Kidney (tissue), 14 donors: Measurements from ENCODE around the gene POU2F1. TPM values are rescaled to one million over a fixed set of nuclear protein-coding genes. Genes with fewer than 3 reads are reported as not detected.

Source experiments
- DNase-seq, 5 donors: peaks; one replicate each; pipeline ENCODE4 v3.0.0-alpha.2; 2013 to 2020
- FAIRE-seq: peaks from 2 replicates; lab custom pipeline; 2012; peaks lifted over from hg19 to GRCh38; lab: Jason Lieb, UNC
- H3K27ac ChIP-seq, 2 donors: one replicate each; pipeline ENCODE4 v1.7.0; 2013; ENCODE audit warnings: low read depth in 2 of 2, low read length in 2 of 2, inconsistent platforms in 1 of 2
- H3K27me3 ChIP-seq: one replicate; pipeline ENCODE4 v1.7.1; 2013; ENCODE audit warnings: low read length, inconsistent platforms; ENCODE audit not compliant: control insufficient read depth, insufficient read depth
- H3K36me3 ChIP-seq, 3 donors: one replicate each; pipeline versions ENCODE4 v1.7.0 to v1.7.1; 2013; ENCODE audit warnings: low read length in 3 of 3, control low read depth in 1 of 3, inconsistent platforms in 1 of 3; ENCODE audit not compliant: insufficient read depth in 3 of 3, control insufficient read depth in 2 of 3
- H3K4me1 ChIP-seq, 3 donors: one replicate each; pipeline versions ENCODE4 v1.7.0 to v1.7.1; 2013; ENCODE audit warnings: low read length in 3 of 3, inconsistent platforms in 1 of 3, low read depth in 1 of 3; ENCODE audit not compliant: control insufficient read depth in 2 of 3, insufficient read depth in 2 of 3
- H3K4me3 ChIP-seq, 3 donors: one replicate each; pipeline versions ENCODE4 v1.7.0 to v1.8.1; 2013; ENCODE audit warnings: low read length in 3 of 3, control low read depth in 1 of 3, inconsistent platforms in 1 of 3
- H3K9ac ChIP-seq, 3 donors: one replicate each; pipeline versions ENCODE4 v1.7.0 to v1.7.1; 2013; ENCODE audit warnings: low read length in 3 of 3, control low read depth in 1 of 3, inconsistent platforms in 1 of 3
- H3K9me3 ChIP-seq, 3 donors: one replicate each; pipeline versions ENCODE4 v1.7.0 to v1.7.1; 2013; ENCODE audit warnings: low read length in 3 of 3, control low read depth in 1 of 3, inconsistent platforms in 1 of 3; ENCODE audit not compliant: control insufficient read depth in 2 of 3, insufficient read depth in 1 of 3
- intact Hi-C: fragments of 100-400 bp; cut with DNase I; formaldehyde crosslinking; loops from one replicate; pipeline ENCODE4 v1.11.1; 2022
- polyA plus RNA-seq: library from polyadenylated mRNA; stranded (reverse); fragments of 350-450 nt; fragmentation: Illumina TruSeq; extraction: RNeasy Lipid Tissue Mini Kit (QIAGEN cat#74804); gene quantifications from one replicate; pipeline ENCODE4 v1.2.3, GENCODE V29; 2014; ENCODE audit warnings: low read depth, low replicate concordance; ENCODE audit not compliant: insufficient read depth
- total RNA-seq: library from RNA; stranded (reverse); fragmentation: NEBNext Ultra II Directional; extraction: Animal tissue kit (Norgen Biotek cat#: 25700); gene quantifications from one replicate; pipeline ENCODE4 v1.2.1, GENCODE V29; 2021
- TF ChIP-seq, protein P1 (sequence below): IDR thresholded peaks from 3 replicates; pipeline ENCODE4 v1.5.1; 2012; ENCODE audit warnings: mild to moderate bottlenecking, moderate library complexity, borderline replicate concordance; ENCODE audit not compliant: insufficient read depth; ENCODE audit errors: extremely low read depth
- donor health status: control.
- donor health status: control.
- donor health status: control.
- donor health status: control.
- donor health status: control.
- donor health status: DM: yes; HTN: yes; CAD: no.
- donor health status: Normal renal cell carcinoma (clear cell type).

Gene POU2F1
- total and polyA plus RNA-seq, 2 donors from 2014 or later = 1.9 to 25.2 TPM

DNA sequence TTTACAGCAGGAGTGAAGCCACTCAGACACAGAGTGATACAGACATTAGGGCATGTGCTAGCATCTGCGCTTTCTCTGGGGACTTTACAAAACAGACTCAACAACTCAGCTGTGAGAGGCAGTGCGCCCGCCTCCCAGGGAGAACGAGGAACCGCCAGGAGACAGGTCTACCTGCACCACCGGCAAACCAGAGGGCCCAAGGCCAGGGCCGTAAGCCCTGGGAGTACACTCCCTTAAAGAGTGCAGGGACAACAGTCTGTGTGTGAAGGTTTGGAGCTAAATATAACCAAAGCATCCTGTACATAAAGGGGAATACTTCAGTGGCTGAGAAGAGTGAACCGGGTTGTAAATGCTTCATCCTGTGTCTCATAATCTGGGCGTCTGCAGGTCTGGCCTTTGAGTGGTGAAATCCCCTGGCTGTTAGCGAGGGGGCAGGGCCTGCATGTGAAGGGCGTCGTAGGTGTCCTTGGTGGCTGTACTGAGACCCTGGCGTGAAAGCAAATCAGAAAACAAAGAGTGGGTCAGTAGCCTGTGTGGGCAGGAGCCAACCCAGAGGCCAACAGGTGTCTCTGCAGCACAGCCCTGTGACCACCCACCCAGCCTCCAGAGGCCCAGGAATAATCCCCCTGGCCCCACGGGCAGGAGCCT, 210.7 kb downstream of the POU2F1 start:
- TF ChIP-seq, protein P1, sequence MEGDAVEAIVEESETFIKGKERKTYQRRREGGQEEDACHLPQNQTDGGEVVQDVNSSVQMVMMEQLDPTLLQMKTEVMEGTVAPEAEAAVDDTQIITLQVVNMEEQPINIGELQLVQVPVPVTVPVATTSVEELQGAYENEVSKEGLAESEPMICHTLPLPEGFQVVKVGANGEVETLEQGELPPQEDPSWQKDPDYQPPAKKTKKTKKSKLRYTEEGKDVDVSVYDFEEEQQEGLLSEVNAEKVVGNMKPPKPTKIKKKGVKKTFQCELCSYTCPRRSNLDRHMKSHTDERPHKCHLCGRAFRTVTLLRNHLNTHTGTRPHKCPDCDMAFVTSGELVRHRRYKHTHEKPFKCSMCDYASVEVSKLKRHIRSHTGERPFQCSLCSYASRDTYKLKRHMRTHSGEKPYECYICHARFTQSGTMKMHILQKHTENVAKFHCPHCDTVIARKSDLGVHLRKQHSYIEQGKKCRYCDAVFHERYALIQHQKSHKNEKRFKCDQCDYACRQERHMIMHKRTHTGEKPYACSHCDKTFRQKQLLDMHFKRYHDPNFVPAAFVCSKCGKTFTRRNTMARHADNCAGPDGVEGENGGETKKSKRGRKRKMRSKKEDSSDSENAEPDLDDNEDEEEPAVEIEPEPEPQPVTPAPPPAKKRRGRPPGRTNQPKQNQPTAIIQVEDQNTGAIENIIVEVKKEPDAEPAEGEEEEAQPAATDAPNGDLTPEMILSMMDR = no peak
- FAIRE-seq = no peak

DNA sequence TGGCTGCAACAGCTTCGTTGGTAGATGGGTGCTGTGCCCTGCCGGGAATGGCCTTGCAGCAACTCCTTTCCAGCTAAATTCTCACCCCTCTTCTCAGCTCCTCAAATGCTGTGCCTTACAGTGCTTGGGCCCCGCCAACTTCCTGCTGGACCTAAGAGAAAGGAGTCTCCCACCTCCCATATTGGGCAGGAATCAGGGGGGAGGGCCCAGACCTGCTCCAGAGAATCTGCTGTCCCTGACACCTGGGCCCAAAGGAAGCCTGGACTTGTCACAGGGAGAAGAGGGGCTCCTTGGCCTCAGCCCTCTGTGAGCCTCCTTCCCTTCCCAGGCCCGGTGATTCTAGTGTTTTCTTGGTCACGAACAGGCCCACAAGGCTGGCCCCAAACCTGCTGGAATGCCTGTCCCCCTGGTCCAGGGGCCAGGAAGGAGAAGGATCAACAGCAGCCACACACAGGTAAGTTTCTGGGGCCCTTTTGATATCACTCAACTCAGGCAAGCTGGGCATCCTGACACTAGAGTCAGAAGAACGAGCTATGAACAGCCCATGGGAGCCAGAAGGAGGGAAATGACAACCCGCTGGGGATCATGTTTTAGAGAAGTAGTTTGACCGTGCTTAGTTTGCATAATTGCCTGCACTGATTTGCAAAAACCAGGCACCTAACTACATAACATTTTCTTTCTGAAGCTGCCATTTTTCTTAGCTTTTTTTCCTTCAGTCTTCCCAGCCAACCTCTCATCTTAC, 211.4 kb downstream of the POU2F1 start:
- Histone ChIP-seq H3K27ac (no peak overlapping the region), H3K4me1 (peaks cover 0 to 4% (median 0%) of the 10 kb centered on the region in 3 donors), H3K36me3 (no peaks in the 10 kb centered on the region), H3K9ac (no peak overlapping the region), H3K9me3 (no peaks in the 10 kb centered on the region), H3K4me3 (no peak overlapping the region), H3K27me3 (no peaks in the 10 kb centered on the region)
- intact Hi-C loops = no loop called here
- DNase-seq (no peak), FAIRE-seq (no peak)
- TF ChIP-seq, protein P1 = no peak

More for the DNA sequence above, 210.7 kb downstream of the POU2F1 start:
- no peak overlapping the region for H3K4me3 ChIP-seq
- no peak overlapping the region for H3K27ac ChIP-seq
- no peaks in the 10 kb centered on the region for H3K36me3 ChIP-seq
- no peak overlapping the region for H3K9ac ChIP-seq
- H3K9me3 ChIP-seq = no peaks in the 10 kb centered on the region
- intact Hi-C loops = no loop called here
- H3K4me1 ChIP-seq = peaks cover 0 to 4% (median 0%) of the 10 kb centered on the region in 3 donors
- no peak for DNase-seq
- H3K27me3 ChIP-seq = no peaks in the 10 kb centered on the region

DNA sequence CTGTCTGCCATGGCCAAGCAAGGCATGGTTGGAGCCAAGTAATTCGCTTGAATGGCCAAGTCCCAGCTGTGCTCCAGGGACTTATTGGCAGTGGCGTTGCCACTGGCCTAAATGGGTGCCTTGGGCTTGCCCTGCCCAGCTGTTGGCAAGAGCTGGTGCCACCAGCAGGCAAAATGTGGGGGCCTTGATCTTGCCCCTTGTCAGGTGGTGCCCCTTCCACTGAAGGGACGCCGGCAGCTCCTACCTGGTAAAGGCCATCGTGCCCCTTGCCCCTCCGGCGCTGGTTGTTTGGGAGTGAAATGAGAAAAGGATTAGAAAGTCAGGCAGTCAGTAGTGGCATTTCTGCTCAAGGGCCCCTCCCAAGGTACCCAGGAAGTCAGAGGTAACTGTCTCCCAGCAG, 212.1 kb downstream of the POU2F1 start:
- Histone ChIP-seq H3K27me3 (no peaks in the 10 kb centered on the region), H3K9ac (no peak overlapping the region), H3K4me3 (no peak overlapping the region), H3K9me3 (no peaks in the 10 kb centered on the region), H3K36me3 (no peaks in the 10 kb centered on the region), H3K27ac (no peak overlapping the region), H3K4me1 (peaks cover 0 to 4% (median 0%) of the 10 kb centered on the region in 3 donors)
- intact Hi-C loops = no loop called here
- FAIRE-seq (no peak), DNase-seq (no peak)
- TF ChIP-seq, protein P1 = no peak
